GM12874 (cell line): ENCODE results near the gene XIAP.

Source experiments
- TF ChIP-seq, protein P1 (sequence below): IDR thresholded peaks from 2 replicates; pipeline ENCODE4 v1.5.1; 2011; ENCODE audit warnings: low read depth, mild to moderate bottlenecking, control low read depth, low read length, moderate library complexity; ENCODE audit not compliant: insufficient read depth

Gene XIAP

DNA sequence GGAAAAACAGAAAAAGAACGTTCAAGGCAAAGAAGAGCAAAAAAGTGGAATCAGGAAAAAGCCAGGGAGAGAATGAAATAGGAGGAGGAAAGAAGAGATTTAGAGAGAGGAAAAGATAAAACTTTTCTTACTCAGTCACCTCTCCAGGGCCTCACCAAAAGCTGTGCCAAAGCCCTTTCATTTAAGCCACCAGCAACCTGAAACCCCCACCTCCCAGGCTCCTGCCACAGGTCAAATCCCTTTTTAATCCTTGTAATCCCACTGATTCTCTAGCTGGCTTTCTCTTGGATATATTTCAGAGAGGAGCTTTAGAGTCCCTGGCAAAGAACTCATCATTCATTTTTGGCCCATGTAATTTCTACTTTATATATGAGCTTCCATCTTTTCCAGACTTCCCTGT, 25.7 kb upstream of the XIAP start:
- TF ChIP-seq, protein P1, sequence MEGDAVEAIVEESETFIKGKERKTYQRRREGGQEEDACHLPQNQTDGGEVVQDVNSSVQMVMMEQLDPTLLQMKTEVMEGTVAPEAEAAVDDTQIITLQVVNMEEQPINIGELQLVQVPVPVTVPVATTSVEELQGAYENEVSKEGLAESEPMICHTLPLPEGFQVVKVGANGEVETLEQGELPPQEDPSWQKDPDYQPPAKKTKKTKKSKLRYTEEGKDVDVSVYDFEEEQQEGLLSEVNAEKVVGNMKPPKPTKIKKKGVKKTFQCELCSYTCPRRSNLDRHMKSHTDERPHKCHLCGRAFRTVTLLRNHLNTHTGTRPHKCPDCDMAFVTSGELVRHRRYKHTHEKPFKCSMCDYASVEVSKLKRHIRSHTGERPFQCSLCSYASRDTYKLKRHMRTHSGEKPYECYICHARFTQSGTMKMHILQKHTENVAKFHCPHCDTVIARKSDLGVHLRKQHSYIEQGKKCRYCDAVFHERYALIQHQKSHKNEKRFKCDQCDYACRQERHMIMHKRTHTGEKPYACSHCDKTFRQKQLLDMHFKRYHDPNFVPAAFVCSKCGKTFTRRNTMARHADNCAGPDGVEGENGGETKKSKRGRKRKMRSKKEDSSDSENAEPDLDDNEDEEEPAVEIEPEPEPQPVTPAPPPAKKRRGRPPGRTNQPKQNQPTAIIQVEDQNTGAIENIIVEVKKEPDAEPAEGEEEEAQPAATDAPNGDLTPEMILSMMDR: no peak

DNA sequence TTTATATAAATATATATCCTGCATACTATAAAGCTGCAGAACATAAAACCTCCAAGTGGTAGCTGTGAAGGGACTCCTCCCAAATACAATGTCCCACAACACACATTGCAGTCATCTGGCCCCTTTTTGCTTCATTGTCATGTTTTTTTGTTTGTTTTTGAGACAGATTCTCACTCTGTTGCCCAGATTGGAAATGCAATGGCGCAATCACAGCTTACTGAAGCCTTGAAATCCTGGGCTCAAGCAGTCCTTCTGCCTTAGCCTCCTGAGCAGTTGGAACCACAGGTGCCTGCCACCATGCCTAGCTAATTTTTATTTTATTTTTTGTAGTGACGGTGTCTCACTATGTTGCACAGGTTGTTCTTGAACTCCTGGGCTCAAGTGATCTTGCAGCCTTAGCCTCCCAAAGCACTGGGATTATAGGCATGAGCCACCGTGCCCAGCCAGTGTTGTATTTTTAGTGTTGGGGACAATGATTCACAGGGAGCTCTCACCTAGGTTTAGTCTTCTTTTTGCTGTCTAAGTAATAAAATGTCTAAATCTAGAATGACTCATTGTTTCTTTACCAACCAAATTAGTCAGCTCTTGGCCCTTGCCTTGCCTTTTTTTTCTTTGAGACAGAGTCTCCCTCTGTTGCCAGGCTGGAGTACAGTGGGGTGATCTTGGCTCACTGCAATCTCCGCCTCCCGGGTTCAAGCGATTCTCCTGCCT, 24.0 kb upstream of the XIAP start:
- TF ChIP-seq, protein P1: no peak

DNA sequence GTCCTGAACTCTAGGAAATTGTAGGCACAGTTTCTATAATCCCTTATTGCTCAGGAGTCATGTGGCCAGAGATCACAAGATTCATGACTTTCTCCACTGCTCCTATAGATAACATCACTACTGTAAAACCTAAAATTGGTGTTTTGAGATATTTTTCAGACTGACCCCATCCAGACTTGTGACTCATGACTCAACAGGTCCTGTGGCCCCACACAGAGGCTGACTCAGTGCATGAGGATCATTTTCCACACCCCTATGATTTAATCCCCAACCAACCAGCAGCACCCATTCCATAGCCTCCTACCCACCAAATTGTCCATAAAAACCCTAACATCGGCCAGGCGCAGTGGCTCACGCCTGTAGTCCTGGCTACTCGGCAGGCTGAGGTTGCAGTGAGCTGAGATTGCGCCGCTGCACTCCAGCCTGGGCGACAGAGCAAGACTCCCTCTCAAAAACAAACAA, 13.2 kb upstream of the XIAP start:
- TF ChIP-seq, protein P1: no peak

DNA sequence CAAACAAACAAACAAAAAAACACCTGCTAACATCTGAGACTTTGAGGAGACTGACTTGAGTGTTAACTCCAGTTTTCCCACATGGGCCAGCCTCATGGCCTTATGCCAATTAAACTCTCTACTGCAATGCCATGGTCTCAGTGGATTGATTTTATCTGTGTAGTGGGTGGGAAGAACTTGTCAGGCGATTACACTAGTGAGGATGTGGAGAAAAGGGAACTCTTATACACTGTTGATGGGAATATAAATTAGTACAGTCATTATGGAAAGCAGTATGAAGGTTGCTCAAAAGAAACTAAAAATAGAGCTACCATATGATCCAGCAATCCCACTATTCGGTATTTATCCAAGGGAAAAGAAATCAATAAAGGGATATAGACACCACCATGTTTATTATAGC, 12.8 kb upstream of the XIAP start:
- TF ChIP-seq, protein P1: no peak

DNA sequence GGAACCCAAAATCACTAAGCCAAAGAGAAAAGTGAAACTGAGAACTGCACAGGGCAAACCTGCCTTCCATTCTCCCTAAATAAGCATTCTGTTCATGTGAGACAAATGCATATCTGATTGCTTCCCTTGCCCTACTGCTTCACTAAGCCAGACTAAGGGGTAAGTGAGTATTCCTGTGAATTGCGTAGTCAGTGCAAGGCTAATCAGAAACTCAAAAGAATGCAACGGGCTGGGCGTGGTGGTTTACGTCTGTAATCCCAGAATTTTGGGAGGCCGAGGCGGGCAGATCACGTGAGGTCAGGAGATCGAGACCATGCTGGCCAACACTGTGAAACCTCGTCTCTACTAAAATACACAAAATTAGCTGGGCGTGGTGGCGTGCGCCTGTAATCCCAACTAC, 10.8 kb upstream of the XIAP start:
- TF ChIP-seq, protein P1: no peak

DNA sequence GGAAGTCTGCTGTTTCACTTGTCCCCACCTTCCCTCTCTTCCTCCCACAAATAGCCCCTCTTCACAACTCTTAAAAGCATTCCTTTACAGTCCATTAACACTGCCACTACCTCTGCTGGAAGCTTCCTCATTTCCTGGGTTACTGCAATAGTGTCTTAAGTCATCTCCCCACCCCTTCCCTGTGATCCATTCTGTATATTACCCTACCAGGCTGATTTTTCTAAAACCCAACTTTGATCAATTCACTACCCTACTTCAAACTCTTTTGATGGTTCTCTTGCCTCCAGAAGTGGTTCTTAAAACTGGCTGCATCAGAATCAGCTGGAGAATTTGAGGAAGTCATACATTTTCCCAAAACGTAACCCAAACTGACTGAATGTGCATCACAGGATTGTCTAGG, 8.8 kb upstream of the XIAP start:
- TF ChIP-seq, protein P1: no peak

DNA sequence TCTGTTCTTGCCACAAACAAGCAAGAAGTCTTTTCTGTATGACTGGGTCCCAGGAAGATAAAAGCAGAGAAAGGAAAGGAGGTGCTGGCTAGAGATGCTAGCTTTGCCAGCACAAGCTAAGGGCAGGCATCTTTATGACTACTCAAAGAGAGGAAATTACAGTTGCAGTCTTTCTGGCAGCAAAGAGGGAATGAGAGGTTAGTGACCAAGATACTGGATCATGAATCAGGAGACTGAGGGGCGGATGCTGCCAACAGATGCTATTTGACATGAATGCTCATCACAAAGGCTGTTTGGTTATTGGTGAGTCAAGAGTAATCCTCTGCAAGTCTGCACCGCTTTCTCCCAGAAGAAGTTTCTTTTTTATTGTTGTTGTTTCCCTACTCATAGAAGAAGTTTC, 5.5 kb upstream of the XIAP start:
- TF ChIP-seq, protein P1: no peak
